Inflammatory macrophage treated with lipopolysaccharide for 4 hours (primary cell): Measurements from ENCODE around the gene PAX7.
"Not testable (repeated sequence)": the region's sequence is repeated elsewhere in the genome, so short reads cannot be mapped to it uniquely, and the experiment has no call there.

ENCODE experiments used
- DNase-seq: peaks from one replicate; pipeline ENCODE4 v3.0.0-alpha.2; 2020

Gene PAX7

DNA sequence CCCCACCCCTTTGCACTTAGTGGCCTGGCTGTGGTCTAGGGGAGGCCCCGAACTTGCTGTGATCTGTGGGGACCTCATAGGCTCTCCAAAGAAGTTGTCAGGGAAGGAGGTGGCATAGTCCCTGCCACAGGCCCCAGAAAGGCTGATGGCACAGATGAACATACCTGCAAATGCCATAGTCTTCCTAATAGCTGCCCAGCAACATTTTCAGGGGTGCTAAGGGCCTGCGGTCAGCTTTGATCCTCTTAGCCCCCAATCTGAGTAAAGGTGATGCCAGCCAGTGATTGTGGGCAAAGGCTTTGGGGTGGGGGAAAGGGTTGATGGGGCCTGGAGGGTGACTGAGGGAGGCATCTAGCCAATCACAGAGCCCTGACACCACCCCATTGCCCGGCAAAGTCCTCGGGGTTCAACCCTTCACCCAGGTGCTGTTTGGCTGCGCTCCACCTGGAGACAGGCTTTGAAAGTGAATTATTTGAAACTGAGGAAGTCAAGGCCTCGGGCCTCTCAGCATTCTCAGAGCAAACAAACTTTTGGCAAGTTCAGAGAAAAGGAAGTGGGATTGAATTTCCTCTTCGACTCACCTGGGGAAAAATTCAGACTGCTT, 35.8 kb downstream of the PAX7 start:
- DNase-seq: no peak

- no peak for DNase-seq
Observed at GRCh38 chr1:18667333-18667732, 36.7 kb downstream of the PAX7 start.

GRCh38 chr1:18668046-18668445, 37.4 kb downstream of the PAX7 start:
- no peak for DNase-seq

DNA sequence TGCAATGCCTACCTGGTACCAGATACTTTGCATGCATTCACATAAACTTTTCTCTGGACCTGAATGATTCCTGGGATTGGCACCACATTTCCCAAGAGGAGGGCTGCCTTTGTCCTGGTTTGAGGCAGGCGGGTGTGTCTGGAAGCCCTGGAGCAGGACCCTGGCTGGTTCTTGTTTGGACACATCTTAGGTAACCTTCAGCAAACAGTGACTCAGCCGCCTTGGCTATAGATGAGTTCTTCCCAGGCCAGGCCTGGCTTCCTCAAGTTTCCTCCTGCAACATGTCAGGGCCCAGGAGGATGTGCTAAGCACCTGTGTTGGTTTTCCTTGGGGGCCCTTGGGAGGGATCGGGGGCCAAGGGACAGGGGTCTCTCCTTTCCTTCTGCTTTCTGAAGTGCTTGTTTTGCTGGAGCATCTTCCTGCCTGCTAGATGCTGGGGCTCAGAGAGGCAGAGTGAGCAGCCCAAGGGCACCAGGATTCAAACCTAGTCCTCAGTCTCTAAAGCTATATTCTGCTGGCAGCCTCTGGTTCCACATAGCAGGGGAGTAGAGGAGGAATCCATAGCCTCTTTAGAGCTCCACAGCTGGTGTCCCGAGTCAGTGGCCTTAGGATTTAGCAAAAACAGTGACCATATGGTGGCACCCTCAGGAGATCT, 38.2 kb downstream of the PAX7 start:
- DNase-seq: no peak

GRCh38 chr1:18670121-18670867, 39.6 kb downstream of the PAX7 start:
- DNase-seq: no peak

DNA sequence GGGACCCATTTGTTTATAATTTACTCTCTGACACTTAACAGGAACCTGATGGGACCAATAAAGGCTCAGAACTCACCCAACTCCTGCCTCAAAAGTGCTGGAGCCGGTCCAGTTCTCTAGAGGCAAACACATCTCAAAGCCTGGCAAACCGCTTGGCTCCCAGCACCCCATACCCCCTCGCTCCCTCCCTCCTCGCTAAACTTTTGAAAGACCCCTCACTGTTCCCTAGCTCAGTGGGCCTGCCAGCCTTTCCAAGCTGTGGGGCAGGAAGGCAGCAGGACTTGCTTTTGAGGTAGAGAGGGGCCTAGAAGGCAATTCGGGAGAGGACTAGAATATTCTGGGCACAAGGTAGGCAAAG, 40.2 kb downstream of the PAX7 start:
- DNase-seq: no peak

DNA sequence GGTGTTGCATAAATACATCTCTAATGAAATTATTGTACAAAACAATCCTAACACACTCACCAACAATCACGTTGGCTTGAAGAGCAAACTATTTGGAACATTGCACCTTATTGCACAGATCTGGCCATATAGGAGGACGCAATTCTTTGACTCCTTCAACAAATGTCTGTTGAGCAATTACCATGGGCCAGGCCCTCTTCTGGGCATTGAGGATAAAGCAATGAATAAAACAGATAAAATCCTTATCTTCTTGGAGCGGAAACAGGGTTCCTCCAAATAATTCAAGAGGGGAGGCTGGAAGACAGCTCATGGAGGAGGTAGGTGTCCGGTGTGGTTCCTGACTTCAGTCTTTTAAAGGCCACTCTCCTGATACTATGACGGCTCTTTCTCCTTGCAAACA, 43.3 kb downstream of the PAX7 start:
- no peak for DNase-seq

- DNase-seq: no peak
Observed at GRCh38 chr1:18676332-18676781, 45.7 kb downstream of the PAX7 start.

- DNase-seq: peak; percentile 59
Observed at GRCh38 chr1:18681423-18681835, 50.8 kb downstream of the PAX7 start.

GRCh38 chr1:18682375-18682774, 51.7 kb downstream of the PAX7 start:
- DNase-seq: no peak

DNA sequence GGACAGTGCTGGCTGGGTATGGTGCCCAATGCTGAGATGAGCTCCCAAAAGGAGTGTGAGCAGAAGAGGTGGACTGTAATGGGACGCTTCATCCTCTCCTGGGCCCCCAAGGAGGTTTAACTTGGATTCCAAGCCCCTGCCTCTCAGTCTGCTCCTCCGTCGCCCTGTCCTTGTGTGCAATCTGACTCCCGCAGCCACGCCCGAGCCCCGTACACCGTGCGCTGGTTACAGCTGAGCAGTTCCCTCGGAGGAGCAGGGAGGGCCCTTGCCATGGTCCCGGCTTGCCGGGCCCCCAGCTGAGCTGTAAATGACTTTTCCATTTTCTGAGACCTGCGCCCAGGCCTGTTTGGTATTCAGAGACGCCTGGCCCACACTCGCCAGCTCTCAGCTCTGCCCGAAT, 53.7 kb downstream of the PAX7 start:
- DNase-seq: no peak

GRCh38 chr1:18686540-18686939, 55.9 kb downstream of the PAX7 start:
- no peak for DNase-seq

DNA sequence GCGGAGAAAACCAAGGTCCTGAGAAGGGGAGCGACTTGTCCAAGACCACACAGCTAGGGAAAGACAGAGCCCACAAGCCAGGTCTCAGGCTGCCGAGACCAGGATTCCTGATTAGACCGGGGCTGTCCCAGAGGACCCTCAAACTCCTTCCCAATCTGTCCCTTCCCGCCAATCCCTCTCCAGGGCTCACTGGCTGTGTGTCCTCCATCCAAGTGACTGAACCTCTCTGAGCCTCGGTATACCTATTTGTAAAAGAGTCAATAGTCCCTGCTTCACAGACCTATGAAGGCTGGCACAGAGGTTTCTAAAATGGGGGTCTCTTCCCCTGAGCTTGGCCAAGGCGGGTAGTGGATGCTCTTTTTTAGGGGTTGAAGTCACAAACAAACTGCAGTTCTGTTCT, 56.6 kb downstream of the PAX7 start:
- DNase-seq: no peak

- no peak for DNase-seq
Observed at GRCh38 chr1:18691648-18692047, 61.0 kb downstream of the PAX7 start.

DNA sequence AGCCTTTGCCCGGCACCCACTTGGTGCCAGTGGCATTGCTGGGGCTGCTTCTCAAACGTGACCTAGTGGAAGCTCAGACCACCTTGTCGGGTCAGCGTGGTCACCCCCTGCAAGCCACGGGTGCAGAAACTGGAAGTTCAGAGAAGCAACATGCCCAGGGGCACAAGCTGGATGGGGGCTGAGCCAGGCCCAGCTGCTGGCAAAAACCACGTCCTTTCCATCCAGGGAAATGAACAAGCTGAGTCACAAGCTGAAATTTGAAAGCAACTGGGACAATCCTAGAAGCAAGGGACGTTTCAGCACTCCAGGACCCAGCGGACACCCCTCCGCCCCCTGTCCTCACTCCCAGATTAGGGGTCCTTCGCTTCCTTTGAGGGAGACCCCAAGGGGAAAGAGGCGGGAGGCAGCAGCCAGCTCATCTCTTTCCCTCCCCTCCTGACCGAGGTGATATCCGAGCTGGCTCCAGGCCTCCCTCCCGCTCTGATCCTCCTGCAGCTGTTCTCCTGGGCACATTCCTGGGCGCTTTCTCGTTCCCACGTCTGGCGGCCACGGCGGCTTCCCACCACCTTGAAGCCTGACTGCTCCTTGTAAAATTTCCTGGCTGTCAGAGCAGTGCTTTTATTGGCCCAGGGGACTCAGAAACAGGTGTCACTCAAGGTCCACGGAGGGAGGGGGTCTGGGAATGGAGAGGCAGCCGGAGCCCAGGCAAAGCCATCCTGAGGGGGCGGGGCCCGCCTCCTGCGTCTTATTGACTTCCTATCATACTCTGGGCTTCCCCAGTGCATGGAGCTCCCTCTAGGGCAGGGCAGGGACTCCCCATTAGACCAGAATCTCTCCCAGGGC, 62.8 kb downstream of the PAX7 start:
- DNase-seq: no peak

GRCh38 chr1:18694289-18694688, 63.6 kb downstream of the PAX7 start:
- DNase-seq: not testable (repeated sequence)

- DNase-seq: no peak
Observed at GRCh38 chr1:18697541-18697940, 66.9 kb downstream of the PAX7 start.

DNA sequence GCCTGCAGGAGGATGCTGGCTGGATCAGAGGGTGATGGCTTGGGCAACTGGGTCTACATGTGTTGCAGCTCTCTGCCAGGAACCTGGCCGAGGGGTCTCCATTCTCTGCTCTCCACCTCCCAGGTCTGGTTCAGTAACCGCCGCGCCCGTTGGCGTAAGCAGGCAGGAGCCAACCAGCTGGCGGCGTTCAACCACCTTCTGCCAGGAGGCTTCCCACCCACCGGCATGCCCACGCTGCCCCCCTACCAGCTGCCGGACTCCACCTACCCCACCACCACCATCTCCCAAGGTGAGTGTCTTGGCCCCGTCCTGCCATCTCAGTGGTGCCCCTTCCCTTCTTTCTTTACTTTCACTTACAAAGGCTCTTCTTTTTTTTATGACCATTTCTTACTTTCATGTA, 69.9 kb downstream of the PAX7 start:
- no peak for DNase-seq

DNA sequence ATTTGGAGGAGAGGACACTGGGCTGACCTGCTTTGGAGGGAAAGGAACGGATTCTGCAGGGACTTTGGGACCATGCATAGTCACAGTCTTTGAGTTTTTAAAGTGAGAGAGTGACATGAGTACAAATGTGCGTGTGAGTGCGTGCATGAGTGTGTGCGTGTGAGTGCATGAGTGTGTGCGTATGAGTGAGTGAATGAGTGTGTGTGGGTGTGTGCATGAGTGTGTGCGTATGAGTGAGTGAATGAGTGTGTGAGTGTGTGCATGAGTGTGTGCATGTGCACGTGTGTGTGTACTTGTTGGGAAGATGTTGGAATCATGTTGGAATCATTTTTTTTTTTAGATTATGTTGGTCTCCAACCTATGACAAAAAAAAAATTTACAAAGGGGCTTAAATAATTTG, 70.5 kb downstream of the PAX7 start:
- no peak for DNase-seq

- DNase-seq: no peak
Observed at GRCh38 chr1:18703041-18703621, 72.5 kb downstream of the PAX7 start.

- DNase-seq: no peak
Observed at GRCh38 chr1:18705811-18706210, 75.2 kb downstream of the PAX7 start.

- no peak for DNase-seq
Observed at GRCh38 chr1:18707696-18708257, 77.1 kb downstream of the PAX7 start.

GRCh38 chr1:18710002-18710401, 79.4 kb downstream of the PAX7 start:
- DNase-seq: no peak
